Natural killer cell (primary cell): ENCODE data around the gene EGR2. TPM values are rescaled to one million over a fixed set of nuclear protein-coding genes. Genes with fewer than 3 reads are reported as not detected.

Experiments used
- ATAC-seq, 3 donors: fragments of 150-1000 bp in 2 of 3; fragments of 200-7000 bp in 1 of 3; cut with Tn5 transposase; 1 replicate in 1 of 3; 2 replicates in 2 of 3; pipeline ENCODE4 v1.10.0; 2021; ENCODE audit warnings: mild to moderate bottlenecking in 2 of 3, moderate library complexity in 2 of 3
- DNase-seq, 2 donors: peaks; one replicate each; pipeline versions ENCODE4 v3.0.0 to v3.0.0-alpha.2; 2013 to 2021; ENCODE audit warnings: mixed read lengths in 1 of 2
- H3K27ac ChIP-seq: one replicate; pipeline ENCODE4 v1.5.1; 2013; ENCODE audit warnings: mild to moderate bottlenecking, low read length
- H3K27me3 ChIP-seq: one replicate; pipeline ENCODE4 v1.6.1; 2013; ENCODE audit warnings: low read length; ENCODE audit not compliant: control insufficient read depth, insufficient read depth
- H3K36me3 ChIP-seq: one replicate; pipeline ENCODE4 v1.6.1; 2013; ENCODE audit warnings: low read length; ENCODE audit not compliant: control insufficient read depth, insufficient read depth
- H3K4me1 ChIP-seq: one replicate; pipeline ENCODE4 v1.6.1; 2013; ENCODE audit warnings: low read length; ENCODE audit not compliant: control insufficient read depth, insufficient read depth
- H3K4me3 ChIP-seq: one replicate; pipeline ENCODE4 v1.5.1; 2013; ENCODE audit warnings: low read length
- H3K9me3 ChIP-seq: one replicate; pipeline ENCODE4 v1.6.1; 2013; ENCODE audit warnings: low read length; ENCODE audit not compliant: control insufficient read depth, insufficient read depth
- H3K27ac Mint-ChIP-seq, 2 donors: one replicate each; pipeline ENCODE4 v1.8.0; 2022; ENCODE audit warnings: mild to moderate bottlenecking in 2 of 2, mixed read lengths in 2 of 2, moderate library complexity in 1 of 2
- H3K27me3 Mint-ChIP-seq, 2 donors: one replicate each; pipeline ENCODE4 v1.8.0; 2022; ENCODE audit warnings: low read depth in 2 of 2, mixed read lengths in 2 of 2
- H3K36me3 Mint-ChIP-seq: one replicate; pipeline ENCODE4 v1.8.0; 2022; ENCODE audit warnings: mixed read lengths
- H3K4me1 Mint-ChIP-seq, 2 donors: one replicate each; pipeline ENCODE4 v1.8.0; 2022; ENCODE audit warnings: mixed read lengths in 2 of 2
- H3K4me3 Mint-ChIP-seq: one replicate; pipeline ENCODE4 v1.8.0; 2022; ENCODE audit warnings: mild to moderate bottlenecking, moderate library complexity, mixed read lengths
- H3K9me3 Mint-ChIP-seq, 2 donors: one replicate each; pipeline ENCODE4 v1.8.0; 2022; ENCODE audit warnings: mixed read lengths in 2 of 2
- CTCF ChIP-seq: fragments of 200-600 bp; IDR thresholded peaks from one replicate; pipeline ENCODE4 v1.8.0; 2022; ENCODE audit warnings: antibody characterized with exemption
- WGBS: methylation state at CpG from one replicate; pipeline ENCODE4 v1.1.7; 2013; ENCODE audit warnings: missing lambda C conversion rate; ENCODE audit not compliant: insufficient coverage; 5-methylcytosine and 5-hydroxymethylcytosine counted together
- intact Hi-C: fragments of 100-400 bp; cut with micrococcal nuclease; formaldehyde crosslinking; loops from one replicate; pipeline ENCODE4 v1.14.2; 2022
- total RNA-seq, 4 donors: library from RNA; stranded (reverse); fragments of 120-200 nt in 1 of 4; gene quantifications; one replicate each; pipeline versions ENCODE4 v1.2.3 to v1.2.4, GENCODE V29; 2013 to 2022

EGR2 gene
- total RNA-seq, 3 donors from 2014 or later (not counting 1 experiment from before 2014, with no cell fraction given) = 10.0 to 17.2 (median 12.8) TPM

GRCh38 chr10:62813981-62814380 is 2.2 kb downstream of the EGR2 start:
- Histone ChIP-seq H3K36me3 (no peaks in the 10 kb centered on the region), H3K4me3 (no peak overlapping the region), H3K27me3 (peaks cover 12% of the 10 kb centered on the region), H3K4me1 (peaks cover 48% of the 10 kb centered on the region), H3K27ac (no peak overlapping the region), H3K9me3 (no peaks in the 10 kb centered on the region)
- peak overlapping the region; percentile 98 for H3K4me3 Mint-ChIP-seq
- no peaks in the 10 kb centered on the region for H3K36me3 Mint-ChIP-seq
- DNase-seq (no peak), ATAC-seq (no peak)
- intact Hi-C loops = no loop called here
- no peaks in the 10 kb centered on the region for H3K9me3 Mint-ChIP-seq
- peaks cover 63 to 76% of the 10 kb centered on the region in 2 donors for H3K4me1 Mint-ChIP-seq
- no peak for TF ChIP-seq CTCF
- WGBS = 89% methylated on average over 5 of the region's 5 CpGs
- peaks cover 7 to 14% of the 10 kb centered on the region in 2 donors for H3K27me3 Mint-ChIP-seq
- H3K27ac Mint-ChIP-seq = peak overlapping the region in 1 of 2 donors; percentile 93

- Histone ChIP-seq H3K4me1 (peaks cover 43% of the 10 kb centered on the region), H3K9me3 (no peaks in the 10 kb centered on the region), H3K4me3 (no peak overlapping the region), H3K36me3 (no peaks in the 10 kb centered on the region), H3K27me3 (peaks cover 11% of the 10 kb centered on the region), H3K27ac (no peak overlapping the region)
- Mint-ChIP-seq H3K4me3 (peak overlapping the region; percentile 98), H3K4me1 (peaks cover 67 to 79% of the 10 kb centered on the region in 2 donors), H3K27ac (peak overlapping the region in 1 of 2 donors; percentile 93), H3K27me3 (peaks cover 7 to 12% of the 10 kb centered on the region in 2 donors), H3K9me3 (no peaks in the 10 kb centered on the region), H3K36me3 (no peaks in the 10 kb centered on the region)
- DNase-seq (no peak), ATAC-seq (no peak)
- no peak for TF ChIP-seq CTCF
- 92% methylated on average over 27 of the region's 27 CpGs for WGBS
- intact Hi-C loops = no loop called here
These were observed 2.7 kb downstream of the EGR2 start for GRCh38 chr10:62813453-62813852.

GRCh38 chr10:62812672-62813439 is 3.3 kb downstream of the EGR2 start:
- H3K9me3 ChIP-seq = no peaks in the 10 kb centered on the region
- peaks cover 68 to 76% of the 10 kb centered on the region in 2 donors for H3K4me1 Mint-ChIP-seq
- no peak overlapping the region for H3K27ac ChIP-seq
- DNase-seq (no peak), ATAC-seq (no peak)
- H3K4me3 ChIP-seq = no peak overlapping the region
- no peaks in the 10 kb centered on the region for H3K9me3 Mint-ChIP-seq
- H3K27ac Mint-ChIP-seq = peak overlapping the region in 1 of 2 donors; percentile 93
- H3K36me3 Mint-ChIP-seq = no peaks in the 10 kb centered on the region
- TF ChIP-seq CTCF = no peak
- H3K36me3 ChIP-seq = no peaks in the 10 kb centered on the region
- H3K27me3 Mint-ChIP-seq = peaks cover 7 to 10% of the 10 kb centered on the region in 2 donors
- 97% methylated on average over 13 of the region's 13 CpGs for WGBS
- intact Hi-C loops = no loop called here
- H3K4me3 Mint-ChIP-seq = no peak overlapping the region
- H3K4me1 ChIP-seq = peaks cover 38% of the 10 kb centered on the region
- H3K27me3 ChIP-seq = peaks cover 7% of the 10 kb centered on the region
